Activated CD4-positive, alpha-beta T cell treated with anti-CD3 and anti-CD28 coated beads, Interleukin-2, amount 50 U/mL, for 4 hours (primary cell): ENCODE measurements around the gene ANKRD60.

ENCODE experiments used
- DNase-seq, 2 experiments: peaks; one replicate each; pipeline ENCODE4 v3.0.0-alpha.2; 2020

The ANKRD60 gene

DNA sequence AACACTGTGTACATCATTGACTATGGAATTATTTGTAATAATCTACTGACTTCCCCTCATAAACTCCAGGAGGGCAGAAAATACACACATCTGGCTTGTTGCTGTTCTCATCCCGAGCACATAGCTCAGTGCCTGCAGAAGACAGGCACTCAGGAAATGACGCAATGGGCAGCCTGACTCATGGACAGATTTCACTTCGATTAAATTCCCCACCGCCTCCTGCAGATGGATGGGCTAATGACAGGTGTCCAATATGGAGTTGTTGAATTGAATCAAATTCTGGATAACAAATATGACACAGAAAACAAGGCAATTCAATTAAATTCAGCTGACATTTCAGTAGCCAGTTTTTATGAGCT is 9.1 kb downstream of the ANKRD60 start:
- no peak for DNase-seq

- no peak for DNase-seq
These were observed 9.7 kb downstream of the ANKRD60 start for GRCh38 chr20:58218665-58219341.

DNA sequence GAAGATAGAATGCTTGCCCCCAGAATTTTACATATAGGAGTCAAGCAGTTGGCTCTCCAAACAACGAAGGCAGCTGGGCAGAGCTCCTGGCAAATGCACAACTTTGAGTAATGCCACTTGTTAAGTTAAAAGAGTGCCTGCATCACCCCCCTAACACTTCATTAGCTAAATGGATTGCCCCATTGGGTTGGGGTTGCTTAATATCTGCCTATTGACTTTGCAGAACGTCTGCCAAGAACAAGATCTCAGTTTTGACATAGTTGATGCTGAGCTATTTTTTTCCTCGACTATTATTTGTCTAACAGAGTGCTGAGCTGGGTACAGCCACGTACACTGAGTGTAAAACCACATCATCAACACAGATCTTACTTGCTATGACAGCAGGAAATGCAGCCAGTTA is 12.1 kb downstream of the ANKRD60 start:
- no peak for DNase-seq

- DNase-seq, result no peak
These were observed 13.3 kb downstream of the ANKRD60 start for GRCh38 chr20:58215116-58215515.

DNA sequence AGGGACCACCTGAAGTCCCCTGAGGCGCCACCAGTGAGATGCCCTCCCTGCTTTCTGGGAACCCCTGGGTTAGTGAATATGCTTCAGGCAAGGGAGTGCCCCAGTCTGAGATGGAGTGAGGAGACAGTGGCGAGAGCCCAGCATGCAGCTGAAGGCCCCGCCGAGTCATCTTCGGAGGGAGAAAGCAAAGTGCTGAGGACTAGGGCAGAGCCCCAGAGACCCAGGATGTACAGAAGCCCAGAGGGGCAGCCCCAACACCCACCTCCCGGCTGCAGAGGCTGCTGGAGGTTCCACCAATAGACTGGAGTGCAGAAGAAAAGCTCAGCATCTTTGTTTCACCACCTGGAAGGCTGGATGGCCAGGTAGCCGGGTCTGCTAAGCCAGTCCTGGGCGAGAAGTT is 14.1 kb downstream of the ANKRD60 start:
- no peak for DNase-seq

- no peak for DNase-seq
These were observed 14.7 kb downstream of the ANKRD60 start for GRCh38 chr20:58213716-58214115.

DNA sequence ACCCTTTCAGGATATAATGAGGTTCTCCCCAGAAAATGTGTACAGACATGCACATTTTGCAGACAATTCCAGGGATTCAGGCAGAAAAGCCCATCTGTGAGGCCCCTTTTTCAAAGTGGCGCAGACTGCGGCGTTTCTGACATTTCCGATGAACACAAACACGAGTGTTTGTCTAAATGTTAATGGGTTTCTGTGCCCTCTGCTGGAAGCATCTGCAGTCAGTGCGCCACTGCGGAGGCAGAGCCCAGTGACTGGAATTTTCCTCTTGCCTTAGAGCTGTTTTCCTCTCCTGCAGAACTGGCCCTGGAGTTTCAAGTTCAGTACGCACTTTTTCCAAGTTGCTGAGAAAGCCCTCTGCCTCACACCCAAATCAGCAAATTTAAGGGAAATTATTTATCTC is 15.3 kb downstream of the ANKRD60 start:
- no peak for DNase-seq

GRCh38 chr20:58212636-58213035 is 15.8 kb downstream of the ANKRD60 start:
- no peak for DNase-seq

DNA sequence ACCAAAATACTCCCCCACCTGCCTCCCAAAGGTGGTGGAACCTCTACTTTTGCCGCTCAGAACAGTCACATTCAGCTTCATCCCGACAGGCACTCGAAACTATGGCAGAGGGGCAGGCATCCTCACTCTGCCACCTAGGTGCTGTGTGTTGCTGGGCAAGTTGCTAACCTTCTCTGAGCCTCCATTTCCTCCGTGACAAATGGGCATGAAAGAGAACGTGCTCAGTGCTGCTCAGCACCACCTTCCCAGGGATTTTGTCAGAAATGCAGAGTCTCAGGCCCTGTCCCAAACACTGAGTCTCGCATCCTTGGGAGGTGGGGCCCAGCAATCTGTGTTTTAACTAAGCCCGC is 18.1 kb downstream of the ANKRD60 start:
- no peak for DNase-seq

GRCh38 chr20:58209652-58210397 is 18.6 kb downstream of the ANKRD60 start:
- DNase-seq, result peak; percentile 82 to 85

DNA sequence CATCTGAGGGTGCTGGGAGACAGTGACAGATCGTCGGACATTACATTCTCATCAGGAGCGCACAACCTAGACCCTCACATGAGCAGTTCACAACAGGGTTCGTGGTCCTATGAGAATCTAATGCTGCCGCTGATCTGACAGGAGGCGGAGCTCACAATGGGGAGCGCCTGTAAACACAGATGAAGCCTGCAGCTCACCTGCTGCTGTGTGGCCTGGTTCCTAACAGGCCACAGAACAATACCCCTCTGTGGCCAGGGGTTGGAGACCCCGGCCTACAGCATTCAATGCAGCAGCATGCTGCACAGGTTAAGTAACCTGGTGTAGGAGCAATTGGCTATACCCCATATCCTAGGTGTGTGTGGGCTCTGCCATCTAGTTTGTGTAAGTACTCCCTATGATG is 19.5 kb downstream of the ANKRD60 start:
- DNase-seq, result no peak

- no peak for DNase-seq
These were observed 22.6 kb downstream of the ANKRD60 start for GRCh38 chr20:58205850-58206249.

GRCh38 chr20:58202044-58202443 is 26.4 kb downstream of the ANKRD60 start:
- no peak for DNase-seq

DNA sequence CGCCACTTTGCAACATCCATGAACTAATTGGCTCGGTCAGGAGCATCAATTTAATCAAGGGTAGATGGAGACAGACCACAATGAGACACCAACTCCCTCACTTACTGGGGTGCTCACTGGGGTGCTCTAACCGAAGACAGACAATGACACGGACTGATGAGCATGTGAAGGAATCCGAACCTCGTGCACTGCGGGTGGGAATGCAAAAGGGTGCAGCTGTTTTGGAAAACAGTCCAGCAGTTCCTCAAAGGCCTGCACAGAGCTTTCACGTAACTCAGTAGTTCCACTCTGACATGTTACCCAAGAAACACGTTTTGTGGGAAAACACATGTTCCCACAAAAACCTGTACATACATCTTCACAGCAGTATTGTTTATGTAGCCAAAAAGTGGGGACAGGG is 26.8 kb downstream of the ANKRD60 start:
- no peak for DNase-seq

DNA sequence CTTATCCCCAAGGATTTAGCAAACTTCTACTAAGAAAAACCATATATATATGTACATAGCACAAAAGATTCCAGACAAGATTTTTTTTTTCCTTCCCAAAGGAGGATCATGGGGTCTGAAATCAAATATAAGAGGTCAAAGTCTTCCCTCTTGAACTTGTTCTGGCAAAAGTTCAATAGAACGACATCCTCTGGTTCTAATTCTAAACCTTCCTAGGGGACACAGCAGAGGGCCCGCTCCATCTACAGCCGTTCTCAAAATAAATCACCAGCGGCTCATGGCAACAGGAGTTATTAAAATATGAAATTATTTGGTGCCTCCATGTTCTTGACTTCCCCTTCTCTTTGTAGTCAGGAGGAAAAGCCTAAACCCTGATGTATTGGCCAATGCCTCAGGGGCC is 29.0 kb downstream of the ANKRD60 start:
- no peak for DNase-seq

- DNase-seq, result no peak
These were observed 29.5 kb downstream of the ANKRD60 start for GRCh38 chr20:58198901-58199355.

DNA sequence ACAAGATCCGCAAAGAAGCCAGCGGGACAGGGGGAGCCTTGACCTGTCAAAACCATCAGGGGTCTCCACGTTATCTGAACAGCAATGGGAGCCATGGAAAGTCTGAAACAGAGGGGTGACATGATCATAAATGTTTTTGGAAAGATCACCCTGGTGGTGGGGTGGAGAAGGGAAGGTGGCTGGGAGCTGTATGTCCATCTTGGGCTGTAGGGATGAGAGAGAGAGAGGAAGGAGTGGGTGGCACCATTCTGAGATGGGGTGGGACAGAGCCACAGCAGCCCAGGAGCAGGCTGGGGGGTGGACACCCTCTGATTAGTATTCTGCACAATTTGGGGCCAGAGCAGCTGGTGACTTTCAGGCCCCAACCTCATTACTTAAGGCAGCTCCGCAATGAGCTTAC is 30.1 kb downstream of the ANKRD60 start:
- DNase-seq, result no peak

DNA sequence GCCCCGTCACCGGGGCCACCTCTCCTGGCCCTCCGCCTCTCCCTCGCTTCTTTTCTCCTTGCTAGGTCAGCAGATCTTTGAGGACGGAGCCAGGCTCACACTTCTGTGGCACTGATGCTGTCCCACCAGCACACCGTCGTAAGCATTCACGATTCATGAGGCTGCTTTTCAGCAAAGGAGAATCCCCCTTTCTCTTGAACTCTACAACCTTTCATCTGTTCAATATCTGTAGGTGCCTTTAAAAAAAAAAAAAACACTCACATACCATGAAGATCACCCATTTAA is 31.3 kb downstream of the ANKRD60 start:
- DNase-seq, result no peak

DNA sequence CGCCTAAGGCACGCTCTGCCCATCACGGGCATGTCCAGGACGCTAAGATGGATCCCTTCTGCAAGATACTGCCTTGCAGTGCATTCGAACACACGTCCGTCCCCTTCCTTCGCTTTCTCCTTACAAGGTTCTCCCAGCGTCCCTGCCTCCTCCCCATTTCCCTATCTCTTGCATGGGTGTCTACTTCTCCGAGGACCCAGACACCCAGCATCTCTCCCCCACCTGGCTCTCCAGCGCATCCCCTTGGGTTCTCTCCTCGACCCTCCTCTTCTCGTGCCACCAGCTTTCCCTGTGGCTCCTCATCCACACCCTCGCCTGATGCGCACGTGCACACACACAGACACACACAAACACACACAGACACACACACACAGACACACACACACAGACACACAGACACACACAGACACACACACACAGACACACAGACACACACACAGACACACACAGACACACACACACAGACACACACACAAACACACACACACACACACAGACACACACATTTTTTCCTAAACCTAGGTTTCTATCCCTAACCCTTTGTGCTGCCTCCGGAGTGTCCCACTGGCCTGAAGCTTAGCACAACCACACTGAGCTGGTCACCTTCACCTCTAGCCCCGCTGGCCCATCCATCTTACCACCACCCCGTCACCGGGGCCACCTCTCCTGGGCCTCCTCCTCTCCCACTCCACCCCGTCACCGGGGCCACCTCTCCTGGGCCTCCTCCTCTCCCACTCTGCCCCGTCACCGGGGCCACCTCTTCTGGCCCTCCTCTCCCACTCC is 31.9 kb downstream of the ANKRD60 start:
- DNase-seq, result no peak

- no peak for DNase-seq
These were observed 33.4 kb downstream of the ANKRD60 start for GRCh38 chr20:58195047-58195446.

- DNase-seq, result no peak
These were observed 34.2 kb downstream of the ANKRD60 start for GRCh38 chr20:58194175-58194791.

- DNase-seq, result peak; percentile 13 to 21
These were observed 35.9 kb downstream of the ANKRD60 start for GRCh38 chr20:58192567-58192966.

DNA sequence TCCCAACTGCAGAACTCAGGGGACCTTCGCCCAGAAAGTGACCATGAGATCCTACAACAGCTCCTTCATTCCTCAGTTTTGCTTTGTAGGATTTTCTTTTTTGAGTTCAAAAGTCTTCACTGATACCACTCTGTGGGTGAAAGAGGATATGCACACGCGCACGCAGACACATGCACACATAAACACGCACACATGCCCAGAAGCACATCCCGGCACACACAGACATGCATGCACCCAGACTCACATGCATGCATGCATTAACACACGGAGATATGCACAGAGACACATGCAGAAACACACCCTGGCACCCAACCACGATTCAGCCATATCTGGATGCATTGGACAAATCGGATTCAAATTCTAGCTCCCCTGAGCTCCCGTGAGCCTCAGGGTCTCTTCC is 36.4 kb downstream of the ANKRD60 start:
- no peak for DNase-seq

DNA sequence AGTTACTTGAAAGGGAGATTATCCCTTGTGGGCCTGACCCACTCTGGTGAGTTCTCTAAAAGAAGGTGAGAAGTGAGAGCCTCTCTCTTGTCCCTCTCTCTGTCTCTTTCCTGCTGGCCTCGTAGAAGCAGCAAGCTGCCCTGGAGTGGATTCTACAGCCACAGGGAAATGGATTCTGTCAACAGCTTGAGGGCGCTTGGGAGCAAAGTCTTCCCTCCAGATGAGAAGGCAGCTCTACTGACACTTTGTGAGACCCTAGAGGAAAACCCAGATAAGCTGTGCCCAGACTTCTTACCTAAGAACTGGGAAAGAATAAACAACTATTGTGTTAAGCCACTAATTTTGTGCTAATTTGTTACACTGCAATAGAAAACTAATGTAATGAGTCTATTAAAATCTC is 39.9 kb downstream of the ANKRD60 start:
- DNase-seq, result no peak
